MCF 10A (cell line): ENCODE measurements around the gene ARID5A. TPM values are rescaled to one million over a fixed set of nuclear protein-coding genes. Genes with fewer than 3 reads are reported as not detected.

Source experiments
- BruUV-seq: library from RNA; stranded (reverse); fragments of 400-500 nt; replicated peaks from 2 replicates; lab custom pipeline; 2021; lab: Mats Ljungman, UMichigan
- CTCF ChIA-PET: fragments of 300-600 bp; sonication (Branson Sonifier 250); formaldehyde crosslinking; extraction: SDS; loops from one replicate; lab custom pipeline; 2021; ENCODE audit warnings: antibody characterized with exemption, inconsistent platforms; lab: Yijun Ruan, JAX
- POLR2A ChIA-PET: fragments of 300-600, 350-650 bp; sonication (Branson Sonifier 250); formaldehyde crosslinking; extraction: SDS; loops from one replicate; lab custom pipeline; 2020; ENCODE audit warnings: antibody characterized with exemption, inconsistent platforms; lab: Yijun Ruan, JAX
- DNase-seq: peaks from one replicate; pipeline ENCODE4 v3.0.0-alpha.2; 2018; ENCODE audit not compliant: unreplicated experiment
- H3K27ac Mint-ChIP-seq: one replicate; pipeline ENCODE4 v1.8.0; 2022; ENCODE audit warnings: mild to moderate bottlenecking, low read depth, mixed read lengths; ENCODE audit not compliant: unreplicated experiment
- H3K27me3 Mint-ChIP-seq: one replicate; pipeline ENCODE4 v1.8.0; 2022; ENCODE audit warnings: mixed read lengths; ENCODE audit not compliant: insufficient read depth, unreplicated experiment
- H3K36me3 Mint-ChIP-seq: one replicate; pipeline ENCODE4 v1.8.0; 2022; ENCODE audit warnings: mild to moderate bottlenecking, moderate library complexity, mixed read lengths; ENCODE audit not compliant: insufficient read depth, unreplicated experiment
- H3K4me1 Mint-ChIP-seq: one replicate; pipeline ENCODE4 v1.8.0; 2022; ENCODE audit warnings: mixed read lengths; ENCODE audit not compliant: insufficient read depth, unreplicated experiment
- H3K4me3 Mint-ChIP-seq: one replicate; pipeline ENCODE4 v1.8.0; 2022; ENCODE audit warnings: mild to moderate bottlenecking, moderate library complexity, mixed read lengths; ENCODE audit not compliant: unreplicated experiment
- H3K9me3 Mint-ChIP-seq: one replicate; pipeline ENCODE4 v1.8.0; 2022; ENCODE audit warnings: mixed read lengths; ENCODE audit not compliant: unreplicated experiment
- CTCF ChIP-seq: fragments of 200-600 bp; IDR thresholded peaks from one replicate; pipeline ENCODE4 v1.8.0; 2022; ENCODE audit warnings: antibody characterized with exemption, mild to moderate bottlenecking; ENCODE audit not compliant: unreplicated experiment
- intact Hi-C: fragments of 100-400 bp; cut with micrococcal nuclease; formaldehyde crosslinking; loops from 2 replicates; pipeline ENCODE4 v1.14.1; 2022
- total RNA-seq: library from RNA; stranded (reverse); gene quantifications from 2 replicates; pipeline ENCODE4 v1.2.3, GENCODE V29; 2022

ARID5A gene
- total RNA-seq, 1 experiment from 2014 or later: 3.4 TPM

- no peak overlapping the region for H3K27ac Mint-ChIP-seq
- peaks cover 13% of the 10 kb centered on the region for H3K27me3 Mint-ChIP-seq
- H3K9me3 Mint-ChIP-seq: peaks cover 8% of the 10 kb centered on the region
- intact Hi-C loops: no loop called here
- H3K4me1 Mint-ChIP-seq: peaks cover 5% of the 10 kb centered on the region
- CTCF ChIA-PET: interaction anchor here (0.5 to 4.9 kb wide), 3 partner anchors 12 to 21 kb away, joined by 4 to 25 read pairs (median 5); no protein-coding TSS in a partner anchor
- DNase-seq: no peak
- POLR2A ChIA-PET: interaction anchor here (1.1 kb wide), 1 partner anchor 12 kb away, joined by 5 read pairs; no protein-coding TSS in a partner anchor
- no TSS peak for BruUV-seq
- H3K36me3 Mint-ChIP-seq: no peaks in the 10 kb centered on the region
- no peak for TF ChIP-seq CTCF
- no peak overlapping the region for H3K4me3 Mint-ChIP-seq
Measured at GRCh38 chr2:96491860-96492497, 44.6 kb upstream of the ARID5A start.

- Mint-ChIP-seq H3K4me1 (peaks cover 5% of the 10 kb centered on the region), H3K27ac (no peak overlapping the region), H3K27me3 (peaks cover 13% of the 10 kb centered on the region), H3K4me3 (no peak overlapping the region), H3K9me3 (peaks cover 8% of the 10 kb centered on the region), H3K36me3 (no peaks in the 10 kb centered on the region)
- TF ChIP-seq CTCF: no peak
- ChIA-PET CTCF (interaction anchor here (0.7 to 4.9 kb wide), 5 partner anchors 10 to 86 kb away, joined by 3 to 25 read pairs (median 5); no protein-coding TSS in a partner anchor), POLR2A (interaction anchor here (1.1 kb wide), 1 partner anchor 13 kb away, joined by 5 read pairs; no protein-coding TSS in a partner anchor)
- DNase-seq: peak; percentile 86
- intact Hi-C loops: no loop called here
- BruUV-seq: no TSS peak
Measured at GRCh38 chr2:96493072-96493471, 43.5 kb upstream of the ARID5A start.

GRCh38 chr2:96494188-96494587 lies 42.4 kb upstream of the ARID5A start:
- BruUV-seq: no TSS peak
- intact Hi-C loops: no loop called here

More at GRCh38 chr2:96494188-96494587, 42.4 kb upstream of the ARID5A start:
- CTCF ChIA-PET: interaction anchor here (4.9 kb wide), 1 partner anchor 15 kb away, joined by 25 read pairs; no protein-coding TSS in a partner anchor
- Mint-ChIP-seq H3K4me1 (peaks cover 5% of the 10 kb centered on the region), H3K9me3 (peaks cover 8% of the 10 kb centered on the region), H3K27ac (no peak overlapping the region), H3K27me3 (peaks cover 13% of the 10 kb centered on the region), H3K4me3 (no peak overlapping the region), H3K36me3 (no peaks in the 10 kb centered on the region)
- no peak for TF ChIP-seq CTCF
- POLR2A ChIA-PET: no interaction called here
- DNase-seq: no peak
